GM12878 (cell line): ENCODE data around the gene SFXN5. TPM values are rescaled to one million over a fixed set of nuclear protein-coding genes. Genes with fewer than 3 reads are reported as not detected.

ENCODE experiments used
- ATAC-seq: fragments of 200-7000 bp; cut with Tn5 transposase; 3 replicates; pipeline ENCODE4 v1.9.1; 2020; ENCODE audit warnings: mild to moderate bottlenecking, moderate library complexity
- BruUV-seq: library from RNA; stranded (reverse); fragments of 400-500 nt; replicated peaks from 2 replicates; lab custom pipeline; 2021; lab: Mats Ljungman, UMichigan
- CTCF ChIA-PET: fragments of 300-600 bp; sonication (Branson Sonifier 250); formaldehyde crosslinking; extraction: SDS; loops from one replicate; lab custom pipeline; 2021; ENCODE audit warnings: inconsistent platforms; lab: Yijun Ruan, JAX
- POLR2A ChIA-PET: fragments of 350-600 bp; formaldehyde crosslinking; extraction: SDS; loops from one replicate; lab custom pipeline; 2021; ENCODE audit warnings: inconsistent platforms; lab: Charles Lee
- RAD21 ChIA-PET: fragments of 300-600 bp; sonication (Branson Sonifier 250); formaldehyde crosslinking; loops from one replicate; lab custom pipeline; 2023; ENCODE audit warnings: antibody characterized with exemption; ENCODE audit not compliant: unreplicated experiment; lab: Charles Lee
- SMC1A ChIA-PET: fragments of 300-600 bp; sonication (Branson Sonifier 250); formaldehyde crosslinking; loops from one replicate; lab custom pipeline; 2023; ENCODE audit not compliant: unreplicated experiment, uncharacterized antibody; lab: Charles Lee
- DNase-seq: peaks from one replicate; pipeline ENCODE4 v3.0.0-alpha.2; 2011; ENCODE audit warnings: low read depth, low spot score
- FAIRE-seq: peaks from 3 replicates; lab custom pipeline; 2011; peaks lifted over from hg19 to GRCh38; lab: Jason Lieb, UNC
- H2AFZ ChIP-seq: 2 replicates; pipeline ENCODE4 v1.6.0; 2011; ENCODE audit warnings: low read depth, low read length, control low read depth; ENCODE audit not compliant: control insufficient read depth
- H3K27ac ChIP-seq: 2 replicates; pipeline ENCODE4 v1.5.1; 2011; ENCODE audit warnings: control low read depth; ENCODE audit not compliant: control insufficient read depth, insufficient read depth
- H3K27me3 ChIP-seq, 2 experiments: replicated peaks in 1 of 2; 2 replicates each; pipeline versions ENCODE4 v1.6.0 to v1.6.1; 2011; ENCODE audit warnings: low read length in 1 of 2; ENCODE audit not compliant: control insufficient read depth in 2 of 2, insufficient read depth in 2 of 2
- H3K36me3 ChIP-seq, 2 experiments: 2 replicates each; pipeline ENCODE4 v1.5.1; 2011; ENCODE audit warnings: low read length in 1 of 2; ENCODE audit not compliant: control insufficient read depth in 2 of 2, insufficient read depth in 2 of 2
- H3K4me1 ChIP-seq: 2 replicates; pipeline ENCODE4 v1.6.1; 2011; ENCODE audit warnings: mild to moderate bottlenecking, low read length, moderate library complexity, mixed read lengths; ENCODE audit not compliant: control insufficient read depth, insufficient read depth
- H3K4me2 ChIP-seq: 2 replicates; pipeline ENCODE4 v1.6.0; 2011; ENCODE audit warnings: control low read depth; ENCODE audit not compliant: control insufficient read depth, insufficient read depth
- H3K4me3 ChIP-seq: fragments of 200-600 bp; sonication (generic); 2 replicates; pipeline ENCODE4 v1.5.1; 2016
- H3K79me2 ChIP-seq: 2 replicates; pipeline ENCODE4 v1.6.0; 2011; ENCODE audit warnings: low read length; ENCODE audit not compliant: control insufficient read depth, insufficient read depth
- H3K9ac ChIP-seq: 2 replicates; pipeline ENCODE4 v1.8.0; 2011; ENCODE audit warnings: low read length, control low read depth, mixed read lengths; ENCODE audit not compliant: control insufficient read depth, insufficient read depth
- H3K9me3 ChIP-seq: replicated peaks from 3 replicates; pipeline ENCODE4 v1.5.1; 2011; ENCODE audit warnings: mild to moderate bottlenecking, low read length; ENCODE audit not compliant: control insufficient read depth, insufficient read depth
- H4K20me1 ChIP-seq: 2 replicates; pipeline ENCODE4 v1.6.0; 2011; ENCODE audit not compliant: control insufficient read depth, insufficient read depth
- BCL11A ChIP-seq: IDR thresholded peaks from 2 replicates; pipeline ENCODE4 v1.6.1; 2011; ENCODE audit warnings: low read depth, low read length
- CHD1 ChIP-seq: IDR thresholded peaks from 2 replicates; pipeline ENCODE4 v1.6.1; 2012; ENCODE audit warnings: low read depth, low read length, improper control_type of control experiment
- ESRRA ChIP-seq: IDR thresholded peaks from 2 replicates; pipeline ENCODE4 v1.6.1; 2012; ENCODE audit warnings: mild to moderate bottlenecking, low read length, improper control_type of control experiment
- EZH2 ChIP-seq: IDR thresholded peaks from 2 replicates; pipeline ENCODE4 v1.6.1; 2012; ENCODE audit warnings: low read depth, mild to moderate bottlenecking, control low read depth, inconsistent platforms, low read length, borderline replicate concordance; ENCODE audit not compliant: control insufficient read depth
- KDM1A ChIP-seq: fragments of 200-600 bp; sonication (generic); IDR thresholded peaks from 2 replicates; pipeline ENCODE4 v1.6.1; 2016; ENCODE audit warnings: borderline replicate concordance
- NFYA ChIP-seq: IDR thresholded peaks from 2 replicates; pipeline ENCODE4 v1.6.1; 2011; ENCODE audit warnings: low read depth, mild to moderate bottlenecking, low read length, improper control_type of control experiment, borderline replicate concordance
- POLR2A ChIP-seq: IDR thresholded peaks from 2 replicates; pipeline ENCODE4 v1.6.1; 2011; ENCODE audit warnings: low read depth, mild to moderate bottlenecking, low read length
- RFX5 ChIP-seq: IDR thresholded peaks from 2 replicates; pipeline ENCODE4 v1.6.1; 2011; ENCODE audit warnings: low read depth, low read length, improper control_type of control experiment
- STAT1 ChIP-seq: fragments of 450-650 bp; conservative IDR thresholded peaks from 2 replicates; pipeline ENCODE4 v1.6.1; 2014; ENCODE audit warnings: antibody characterized with exemption, mild to moderate bottlenecking
- ZBED1 ChIP-seq: IDR thresholded peaks from 2 replicates; pipeline ENCODE4 v1.6.1; 2016; ENCODE audit warnings: borderline replicate concordance
- WGBS: methylation state at CpG from one replicate; pipeline ENCODE4 v1.1.6; 2016; ENCODE audit warnings: low lambda C conversion rate; ENCODE audit not compliant: insufficient replicate concordance, insufficient coverage; ENCODE audit errors: missing lambda C conversion rate; 5-methylcytosine and 5-hydroxymethylcytosine counted together
- in situ Hi-C: fragments of 300-500 bp; cut with MboI; formaldehyde crosslinking; loops from 9 replicates; pipeline ENCODE4 v1.14.3; 2018; ENCODE audit warnings: mixed read lengths
- intact Hi-C: fragments of 100-400 bp; cut with micrococcal nuclease; formaldehyde crosslinking; loops from one replicate; pipeline ENCODE4 v1.14.2; 2022; ENCODE audit not compliant: unreplicated experiment
- polyA plus RNA-seq, 11 experiments: library from polyadenylated mRNA; depleted of rRNA in 4 of 11; unstranded in 6 of 11; stranded (reverse) in 5 of 11; fragments of >200 nt; fragmentation: Nextera tagmentation in 4 of 11; fragmentation: Illumina TruSeq in 1 of 11; extraction: Ambion mirVana in 4 of 11; extraction: Trizol in 1 of 11; gene quantifications; 1 replicate in 1 of 11; 2 replicates in 10 of 11; pipeline versions ENCODE4 v1.2.1 to v1.2.3, GENCODE V29; 2011 to 2016; ENCODE audit warnings: inconsistent platforms in 2 of 11, missing spikeins in 2 of 11, low read depth in 1 of 11
- total RNA-seq, 4 experiments: library from RNA; depleted of rRNA in 3 of 4; stranded (reverse); fragments of >200 nt in 3 of 4; fragmentation: Illumina TruSeq in 1 of 4; extraction: Trizol in 1 of 4; gene quantifications; 2 replicates each; pipeline versions ENCODE4 v1.2.1 to v1.2.3, GENCODE V29; 2013 to 2021
- TF ChIP-seq, protein P1 (sequence below): IDR thresholded peaks from 2 replicates; pipeline ENCODE4 v1.6.1; 2011; ENCODE audit warnings: mild to moderate bottlenecking, low read depth, low read length, moderate library complexity; ENCODE audit not compliant: insufficient replicate concordance
- TF ChIP-seq, protein P2 (sequence below): fragments of 450-650 bp; IDR thresholded peaks from 2 replicates; pipeline ENCODE4 v1.6.1; 2014; ENCODE audit warnings: mild to moderate bottlenecking
- TF ChIP-seq, protein P3 (sequence below): fragments of 450-650 bp; IDR thresholded peaks from 2 replicates; pipeline ENCODE4 v1.6.1; 2018; ENCODE audit warnings: mild to moderate bottlenecking, low read depth, moderate library complexity; ENCODE audit not compliant: partially characterized antibody
- TF ChIP-seq, protein P4 (sequence below): fragments of 450-650 bp; IDR thresholded peaks from 2 replicates; pipeline ENCODE4 v1.6.1; 2017; ENCODE audit warnings: borderline replicate concordance

The SFXN5 gene
- total and polyA plus RNA-seq, 10 of the 15 experiments (the other 5 are each of a cell fraction or from before 2014, with no cell fraction given): 3.3 to 15.9 (median 11.2) TPM

- Histone ChIP-seq H3K36me3 (no peaks in the 10 kb centered on the region; a peak in 1 of 4 replicates), H3K4me3 (no peak overlapping the region), H3K79me2 (no peaks in the 10 kb centered on the region), H3K9ac (no peak overlapping the region), H3K9me3 (no peaks in the 10 kb centered on the region), H2AFZ (no peak overlapping the region), H3K4me1 (no peaks in the 10 kb centered on the region), H3K27ac (no peak overlapping the region), H3K27me3 (no peaks in the 10 kb centered on the region), H3K4me2 (no peak overlapping the region), H4K20me1 (no peaks in the 10 kb centered on the region)
- intact Hi-C loops (no loop called here), in situ Hi-C loops (no loop called here)
- BruUV-seq: no TSS peak
- CTCF ChIA-PET: no interaction called here
- no peak for ATAC-seq
- POLR2A ChIA-PET: no interaction called here
- DNase-seq: no peak
- WGBS: 90% methylated on average over 3 of the region's 3 CpGs
- RAD21 ChIA-PET: no interaction called here
- SMC1A ChIA-PET: no interaction called here
- FAIRE-seq: no peak
- no peak for TF ChIP-seq BCL11A
- TF ChIP-seq, protein P1, sequence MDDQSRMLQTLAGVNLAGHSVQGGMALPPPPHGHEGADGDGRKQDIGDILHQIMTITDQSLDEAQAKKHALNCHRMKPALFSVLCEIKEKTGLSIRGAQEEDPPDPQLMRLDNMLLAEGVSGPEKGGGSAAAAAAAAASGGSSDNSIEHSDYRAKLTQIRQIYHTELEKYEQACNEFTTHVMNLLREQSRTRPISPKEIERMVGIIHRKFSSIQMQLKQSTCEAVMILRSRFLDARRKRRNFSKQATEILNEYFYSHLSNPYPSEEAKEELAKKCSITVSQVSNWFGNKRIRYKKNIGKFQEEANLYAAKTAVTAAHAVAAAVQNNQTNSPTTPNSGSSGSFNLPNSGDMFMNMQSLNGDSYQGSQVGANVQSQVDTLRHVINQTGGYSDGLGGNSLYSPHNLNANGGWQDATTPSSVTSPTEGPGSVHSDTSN: no peak
- no peak for TF ChIP-seq CHD1
- TF ChIP-seq POLR2A: no peak
- TF ChIP-seq, protein P2, sequence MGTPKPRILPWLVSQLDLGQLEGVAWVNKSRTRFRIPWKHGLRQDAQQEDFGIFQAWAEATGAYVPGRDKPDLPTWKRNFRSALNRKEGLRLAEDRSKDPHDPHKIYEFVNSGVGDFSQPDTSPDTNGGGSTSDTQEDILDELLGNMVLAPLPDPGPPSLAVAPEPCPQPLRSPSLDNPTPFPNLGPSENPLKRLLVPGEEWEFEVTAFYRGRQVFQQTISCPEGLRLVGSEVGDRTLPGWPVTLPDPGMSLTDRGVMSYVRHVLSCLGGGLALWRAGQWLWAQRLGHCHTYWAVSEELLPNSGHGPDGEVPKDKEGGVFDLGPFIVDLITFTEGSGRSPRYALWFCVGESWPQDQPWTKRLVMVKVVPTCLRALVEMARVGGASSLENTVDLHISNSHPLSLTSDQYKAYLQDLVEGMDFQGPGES: no peak
- TF ChIP-seq ESRRA: no peak
- TF ChIP-seq NFYA: no peak
- no peak for TF ChIP-seq STAT1
- no peak for TF ChIP-seq KDM1A
- TF ChIP-seq RFX5: no peak
- TF ChIP-seq, protein P3, sequence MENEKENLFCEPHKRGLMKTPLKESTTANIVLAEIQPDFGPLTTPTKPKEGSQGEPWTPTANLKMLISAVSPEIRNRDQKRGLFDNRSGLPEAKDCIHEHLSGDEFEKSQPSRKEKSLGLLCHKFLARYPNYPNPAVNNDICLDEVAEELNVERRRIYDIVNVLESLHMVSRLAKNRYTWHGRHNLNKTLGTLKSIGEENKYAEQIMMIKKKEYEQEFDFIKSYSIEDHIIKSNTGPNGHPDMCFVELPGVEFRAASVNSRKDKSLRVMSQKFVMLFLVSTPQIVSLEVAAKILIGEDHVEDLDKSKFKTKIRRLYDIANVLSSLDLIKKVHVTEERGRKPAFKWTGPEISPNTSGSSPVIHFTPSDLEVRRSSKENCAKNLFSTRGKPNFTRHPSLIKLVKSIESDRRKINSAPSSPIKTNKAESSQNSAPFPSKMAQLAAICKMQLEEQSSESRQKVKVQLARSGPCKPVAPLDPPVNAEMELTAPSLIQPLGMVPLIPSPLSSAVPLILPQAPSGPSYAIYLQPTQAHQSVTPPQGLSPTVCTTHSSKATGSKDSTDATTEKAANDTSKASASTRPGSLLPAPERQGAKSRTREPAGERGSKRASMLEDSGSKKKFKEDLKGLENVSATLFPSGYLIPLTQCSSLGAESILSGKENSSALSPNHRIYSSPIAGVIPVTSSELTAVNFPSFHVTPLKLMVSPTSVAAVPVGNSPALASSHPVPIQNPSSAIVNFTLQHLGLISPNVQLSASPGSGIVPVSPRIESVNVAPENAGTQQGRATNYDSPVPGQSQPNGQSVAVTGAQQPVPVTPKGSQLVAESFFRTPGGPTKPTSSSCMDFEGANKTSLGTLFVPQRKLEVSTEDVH: no peak
- no peak for TF ChIP-seq ZBED1
- TF ChIP-seq EZH2: no peak
- TF ChIP-seq, protein P4, sequence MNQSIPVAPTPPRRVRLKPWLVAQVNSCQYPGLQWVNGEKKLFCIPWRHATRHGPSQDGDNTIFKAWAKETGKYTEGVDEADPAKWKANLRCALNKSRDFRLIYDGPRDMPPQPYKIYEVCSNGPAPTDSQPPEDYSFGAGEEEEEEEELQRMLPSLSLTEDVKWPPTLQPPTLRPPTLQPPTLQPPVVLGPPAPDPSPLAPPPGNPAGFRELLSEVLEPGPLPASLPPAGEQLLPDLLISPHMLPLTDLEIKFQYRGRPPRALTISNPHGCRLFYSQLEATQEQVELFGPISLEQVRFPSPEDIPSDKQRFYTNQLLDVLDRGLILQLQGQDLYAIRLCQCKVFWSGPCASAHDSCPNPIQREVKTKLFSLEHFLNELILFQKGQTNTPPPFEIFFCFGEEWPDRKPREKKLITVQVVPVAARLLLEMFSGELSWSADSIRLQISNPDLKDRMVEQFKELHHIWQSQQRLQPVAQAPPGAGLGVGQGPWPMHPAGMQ: no peak
Observed at GRCh38 chr2:73013936-73014335, 57.6 kb downstream of the SFXN5 start.
